Thoracic aorta (tissue), 2 donors: ENCODE results near the gene TNK1. TPM values are rescaled to one million over a fixed set of nuclear protein-coding genes. Genes with fewer than 3 reads are reported as not detected.
A peak's percentile ranks its signal among the peaks of the same experiment; 100 is the strongest.
"Not testable (repeated sequence)": the region's sequence is repeated elsewhere in the genome, so short reads cannot be mapped to it uniquely, and the experiment has no call there.

Source experiments
- ATAC-seq: fragments of 150-250 bp; one replicate; pipeline ENCODE4 v1.8.0; 2017; ENCODE audit warnings: low read depth; ENCODE audit not compliant: insufficient number of reproducible peaks, low FRiP score
- DNase-seq: peaks from one replicate; pipeline ENCODE4 v3.0.0-alpha.2; 2020; ENCODE audit warnings: low spot score
- H3K27ac ChIP-seq, 2 donors: fragments of 200-600 bp; sonication (generic); 1 replicate in 1 of 2; 2 replicates in 1 of 2; pipeline ENCODE4 v1.5.1; 2016; ENCODE audit warnings: mild to moderate bottlenecking in 2 of 2, moderate library complexity in 2 of 2
- H3K27me3 ChIP-seq: fragments of 200-600 bp; sonication (generic); replicated peaks from 2 replicates; pipeline ENCODE4 v1.6.0; 2016; ENCODE audit warnings: mild to moderate bottlenecking; ENCODE audit not compliant: insufficient read depth
- H3K36me3 ChIP-seq: fragments of 200-600 bp; sonication (generic); one replicate; pipeline ENCODE4 v1.5.1; 2016
- H3K4me1 ChIP-seq, 2 donors: fragments of 200-600 bp; sonication (generic); 1 replicate in 1 of 2; 2 replicates in 1 of 2; pipeline versions ENCODE4 v1.5.1 to v1.6.0; 2016; ENCODE audit warnings: low read depth in 2 of 2, mild to moderate bottlenecking in 1 of 2; ENCODE audit not compliant: control insufficient read depth in 1 of 2
- H3K4me3 ChIP-seq: fragments of 200-600 bp; sonication (generic); 2 replicates; pipeline ENCODE4 v1.5.1; 2016; ENCODE audit warnings: mild to moderate bottlenecking
- H3K9me3 ChIP-seq: fragments of 200-600 bp; sonication (generic); 2 replicates; pipeline ENCODE4 v1.5.1; 2016
- CTCF ChIP-seq: fragments of 200-600 bp; sonication (generic); IDR thresholded peaks from one replicate; pipeline ENCODE4 v1.5.1; 2019; ENCODE audit warnings: antibody characterized with exemption
- total RNA-seq, 2 donors: library from RNA; depleted of rRNA; stranded (reverse); fragments of >200 nt; gene quantifications; one replicate each; pipeline versions ENCODE4 v1.1.0 to v1.2.3, GENCODE V29; 2016

The TNK1 gene
- total RNA-seq, 2 donors from 2014 or later, result 3.7 to 4.7 TPM

- no peak overlapping the region for H3K4me3 ChIP-seq
- H3K27me3 ChIP-seq, result no peaks in the 10 kb centered on the region
- no peak overlapping the region for H3K27ac ChIP-seq
- DNase-seq (no peak), ATAC-seq (no peak)
- no peaks in the 10 kb centered on the region for H3K36me3 ChIP-seq
- no peaks in the 10 kb centered on the region for H3K9me3 ChIP-seq
- H3K4me1 ChIP-seq, result peaks cover 16 to 29% of the 10 kb centered on the region in 2 donors
- TF ChIP-seq CTCF, result peak; percentile 82
Observed at GRCh38 chr17:7356072-7356549, 24.8 kb upstream of the TNK1 start.

GRCh38 chr17:7356756-7357155 is 24.1 kb upstream of the TNK1 start:
- no peak overlapping the region for H3K27ac ChIP-seq
- H3K36me3 ChIP-seq, result no peaks in the 10 kb centered on the region
- no peaks in the 10 kb centered on the region for H3K27me3 ChIP-seq
- TF ChIP-seq CTCF, result no peak
- H3K4me3 ChIP-seq, result no peak overlapping the region
- ATAC-seq (no peak), DNase-seq (no peak)
- H3K9me3 ChIP-seq, result no peaks in the 10 kb centered on the region
- peaks cover 16 to 29% of the 10 kb centered on the region in 2 donors for H3K4me1 ChIP-seq

GRCh38 chr17:7357381-7357780 is 23.5 kb upstream of the TNK1 start:
- no peak for DNase-seq
- H3K4me3 ChIP-seq, result no peak overlapping the region
- no peak for TF ChIP-seq CTCF
- H3K9me3 ChIP-seq, result no peaks in the 10 kb centered on the region
- no peak for ATAC-seq
- no peaks in the 10 kb centered on the region for H3K36me3 ChIP-seq
- H3K27me3 ChIP-seq, result no peaks in the 10 kb centered on the region
- peaks cover 16 to 29% of the 10 kb centered on the region in 2 donors for H3K4me1 ChIP-seq
- no peak overlapping the region for H3K27ac ChIP-seq

GRCh38 chr17:7361906-7362305 is 19.0 kb upstream of the TNK1 start:
- TF ChIP-seq CTCF, result no peak
- Histone ChIP-seq H3K4me1 (no peaks in the 10 kb centered on the region), H3K4me3 (no peak overlapping the region), H3K27me3 (no peaks in the 10 kb centered on the region), H3K9me3 (no peaks in the 10 kb centered on the region), H3K27ac (no peak overlapping the region), H3K36me3 (no peaks in the 10 kb centered on the region)
- no peak for DNase-seq
- no peak for ATAC-seq

GRCh38 chr17:7363311-7363710 is 17.6 kb upstream of the TNK1 start:
- TF ChIP-seq CTCF, result no peak
- Histone ChIP-seq H3K36me3 (no peaks in the 10 kb centered on the region), H3K27ac (no peak overlapping the region), H3K4me3 (no peak overlapping the region), H3K4me1 (no peaks in the 10 kb centered on the region), H3K9me3 (no peaks in the 10 kb centered on the region), H3K27me3 (no peaks in the 10 kb centered on the region)
- DNase-seq (no peak), ATAC-seq (no peak)

DNA sequence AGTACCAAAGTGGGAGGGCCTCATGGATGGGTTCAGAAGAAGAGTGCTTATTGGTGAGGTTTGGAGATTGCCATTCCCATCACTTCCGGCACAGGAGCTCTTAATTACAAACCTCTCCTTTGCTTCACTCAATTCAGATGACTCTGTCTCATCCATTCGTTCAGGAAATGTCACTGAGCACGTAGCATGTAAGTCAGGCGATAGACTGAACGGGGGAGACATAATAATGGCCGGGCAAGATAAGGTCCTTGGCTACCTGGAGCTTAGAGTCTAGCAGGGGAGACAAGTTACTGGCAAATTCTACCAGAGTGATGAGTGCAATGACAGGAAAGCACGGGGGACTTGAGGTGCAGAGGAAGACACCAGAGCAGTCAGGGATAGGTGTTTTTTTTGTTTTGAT is 14.9 kb upstream of the TNK1 start:
- not testable (repeated sequence) for DNase-seq, H3K9me3 ChIP-seq, H3K36me3 ChIP-seq, ATAC-seq, H3K27ac ChIP-seq, H3K4me3 ChIP-seq, H3K27me3 ChIP-seq, H3K4me1 ChIP-seq
